ENCODE measurements around the gene CGB5. TPM values are rescaled to one million over a fixed set of nuclear protein-coding genes. Genes with fewer than 3 reads are reported as not detected.
A peak's percentile ranks its signal among the peaks of the same experiment; 100 is the strongest.
"Not testable (repeated sequence)": the region's sequence is repeated elsewhere in the genome, so short reads cannot be mapped to it uniquely, and the experiment has no call there.

CGB5 gene
- total RNA-seq, 1 donor from 2014 or later, result not detected

DNA sequence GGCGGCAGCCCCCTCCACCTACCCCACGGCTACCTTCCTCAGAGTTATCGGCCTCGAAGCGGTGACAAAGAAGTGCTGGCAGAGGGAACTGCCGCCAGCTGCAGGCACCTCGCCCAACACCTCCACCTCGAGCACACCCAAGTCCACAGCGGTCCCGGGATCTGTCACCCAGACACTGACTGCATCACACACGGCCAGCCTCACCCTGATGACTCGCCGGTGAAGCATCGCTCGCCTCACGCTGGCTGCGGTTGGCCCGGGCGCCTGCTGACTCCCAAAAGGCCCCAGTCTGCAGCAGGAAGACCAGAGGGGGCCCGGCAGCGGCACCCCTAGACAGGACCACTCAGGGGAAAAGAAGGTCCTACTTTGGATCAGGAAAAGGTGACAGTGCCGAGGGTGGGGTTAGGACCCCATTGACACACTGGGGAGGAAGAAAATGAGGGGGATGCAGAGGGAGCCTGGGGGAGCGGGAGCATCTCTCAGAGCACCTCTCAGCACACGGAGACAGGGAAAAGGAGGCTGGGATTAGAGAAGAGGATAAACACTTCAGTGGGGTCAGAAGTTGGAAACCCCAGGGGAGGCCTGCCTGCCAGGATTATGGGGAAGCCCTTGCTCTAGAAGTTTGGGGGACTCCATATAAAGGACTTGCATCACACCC, 6.9 kb downstream of the CGB5 start:
- not testable (repeated sequence) for H3K27ac Mint-ChIP-seq (ENCODE audit: unreplicated experiment); H3K4me1 Mint-ChIP-seq (ENCODE audit: low read depth, unreplicated experiment); H3K4me3 Mint-ChIP-seq (ENCODE audit: unreplicated experiment); H3K27me3 Mint-ChIP-seq (ENCODE audit: unreplicated experiment); H3K9me3 Mint-ChIP-seq (ENCODE audit: unreplicated experiment); H3K36me3 Mint-ChIP-seq (ENCODE audit: unreplicated experiment); DNase-seq

DNA sequence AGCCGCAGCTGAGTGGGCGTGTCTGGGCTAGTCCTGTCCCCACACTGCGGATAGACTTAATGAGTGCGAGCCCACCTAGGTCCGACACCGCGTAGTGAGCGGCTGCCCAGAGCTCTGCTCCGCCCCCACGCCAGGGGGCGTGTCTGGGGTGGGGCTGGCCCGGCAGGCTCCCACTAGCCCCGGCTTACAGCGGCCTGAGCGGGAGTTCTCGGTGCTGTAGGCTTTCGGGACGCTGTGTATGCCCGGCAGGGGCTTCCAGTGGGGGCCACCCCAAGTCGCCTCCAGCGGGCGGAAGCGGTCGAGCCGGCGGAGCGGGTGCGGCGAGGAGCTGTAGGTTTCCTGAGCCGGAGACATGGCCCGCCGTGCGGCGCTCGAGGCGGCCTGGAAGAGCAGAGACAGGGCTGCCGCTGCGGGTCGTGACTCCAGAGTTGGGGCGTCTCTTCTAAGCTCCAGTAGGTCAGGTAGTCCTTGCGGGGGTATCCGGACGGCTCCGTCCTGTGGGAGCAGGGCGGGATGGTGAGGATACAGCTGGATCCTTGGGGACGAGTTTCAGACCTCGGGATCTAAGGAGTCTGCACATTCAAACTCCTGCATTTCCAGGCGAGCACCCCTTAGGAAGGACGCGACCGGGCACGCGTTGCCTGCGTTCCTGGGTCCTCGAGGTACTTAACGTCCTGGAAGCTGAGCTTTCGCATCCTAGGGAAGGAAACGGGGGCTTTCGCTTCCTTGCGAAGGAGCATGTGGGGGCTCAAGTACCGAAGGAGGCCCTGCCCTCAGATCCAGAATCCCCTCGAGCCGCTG, 12.7 kb downstream of the CGB5 start:
- peak; percentile 75 for DNase-seq
- Mint-ChIP-seq H3K4me1 (ENCODE audit: low read depth, unreplicated experiment) (no peaks in the 10 kb centered on the region), H3K36me3 (ENCODE audit: unreplicated experiment) (no peaks in the 10 kb centered on the region), H3K27me3 (ENCODE audit: unreplicated experiment) (peaks cover 17% of the 10 kb centered on the region), H3K9me3 (ENCODE audit: unreplicated experiment) (no peaks in the 10 kb centered on the region), H3K27ac (ENCODE audit: unreplicated experiment) (no peak overlapping the region), H3K4me3 (ENCODE audit: unreplicated experiment) (peak overlapping the region; percentile 55)
- TF ChIP-seq, protein P1, sequence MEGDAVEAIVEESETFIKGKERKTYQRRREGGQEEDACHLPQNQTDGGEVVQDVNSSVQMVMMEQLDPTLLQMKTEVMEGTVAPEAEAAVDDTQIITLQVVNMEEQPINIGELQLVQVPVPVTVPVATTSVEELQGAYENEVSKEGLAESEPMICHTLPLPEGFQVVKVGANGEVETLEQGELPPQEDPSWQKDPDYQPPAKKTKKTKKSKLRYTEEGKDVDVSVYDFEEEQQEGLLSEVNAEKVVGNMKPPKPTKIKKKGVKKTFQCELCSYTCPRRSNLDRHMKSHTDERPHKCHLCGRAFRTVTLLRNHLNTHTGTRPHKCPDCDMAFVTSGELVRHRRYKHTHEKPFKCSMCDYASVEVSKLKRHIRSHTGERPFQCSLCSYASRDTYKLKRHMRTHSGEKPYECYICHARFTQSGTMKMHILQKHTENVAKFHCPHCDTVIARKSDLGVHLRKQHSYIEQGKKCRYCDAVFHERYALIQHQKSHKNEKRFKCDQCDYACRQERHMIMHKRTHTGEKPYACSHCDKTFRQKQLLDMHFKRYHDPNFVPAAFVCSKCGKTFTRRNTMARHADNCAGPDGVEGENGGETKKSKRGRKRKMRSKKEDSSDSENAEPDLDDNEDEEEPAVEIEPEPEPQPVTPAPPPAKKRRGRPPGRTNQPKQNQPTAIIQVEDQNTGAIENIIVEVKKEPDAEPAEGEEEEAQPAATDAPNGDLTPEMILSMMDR (IDR thresholded peaks at IDR 0.05; ENCODE audit: partially characterized antibody, unreplicated experiment), result peak; percentile 34

DNA sequence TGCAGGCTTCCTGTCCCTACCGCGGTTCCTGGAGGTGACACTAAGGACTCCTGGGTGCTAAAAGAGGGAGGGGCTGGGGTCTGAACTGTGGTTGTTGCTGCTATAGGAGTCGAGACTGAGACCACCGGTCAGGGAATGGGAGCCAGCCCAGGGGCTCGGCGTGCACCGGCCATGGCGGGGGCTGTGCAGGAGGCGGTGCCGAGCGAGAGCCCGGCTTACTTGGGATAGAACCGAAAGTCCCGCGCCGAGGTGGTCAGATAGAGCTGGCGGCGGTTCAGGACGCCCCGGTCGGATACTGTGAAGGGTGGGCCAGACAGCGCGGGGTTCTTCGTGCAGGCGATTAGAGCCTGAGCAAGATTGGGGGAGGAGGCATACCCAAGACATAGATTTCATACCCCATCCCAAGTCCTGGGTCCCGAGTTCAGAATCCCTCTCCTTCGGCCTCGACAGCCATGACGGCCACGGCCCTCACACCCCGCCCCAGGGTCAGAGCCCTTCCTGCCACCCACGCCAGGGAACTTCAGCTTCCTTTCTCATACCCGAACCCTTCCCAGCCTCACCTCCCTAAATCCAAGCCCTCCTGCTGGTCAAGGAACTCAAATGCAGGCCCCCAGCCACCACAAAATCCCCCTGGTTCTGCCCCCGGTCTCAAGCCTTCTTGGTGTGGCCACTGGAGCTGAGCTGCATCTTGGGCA, 13.4 kb downstream of the CGB5 start:
- not testable (repeated sequence) for H3K4me1 Mint-ChIP-seq (ENCODE audit: low read depth, unreplicated experiment); H3K27ac Mint-ChIP-seq (ENCODE audit: unreplicated experiment); H3K9me3 Mint-ChIP-seq (ENCODE audit: unreplicated experiment); DNase-seq; H3K36me3 Mint-ChIP-seq (ENCODE audit: unreplicated experiment)
- Mint-ChIP-seq H3K27me3 (ENCODE audit: unreplicated experiment) (peaks cover 17% of the 10 kb centered on the region), H3K4me3 (ENCODE audit: unreplicated experiment) (peak overlapping the region; percentile 73)

DNA sequence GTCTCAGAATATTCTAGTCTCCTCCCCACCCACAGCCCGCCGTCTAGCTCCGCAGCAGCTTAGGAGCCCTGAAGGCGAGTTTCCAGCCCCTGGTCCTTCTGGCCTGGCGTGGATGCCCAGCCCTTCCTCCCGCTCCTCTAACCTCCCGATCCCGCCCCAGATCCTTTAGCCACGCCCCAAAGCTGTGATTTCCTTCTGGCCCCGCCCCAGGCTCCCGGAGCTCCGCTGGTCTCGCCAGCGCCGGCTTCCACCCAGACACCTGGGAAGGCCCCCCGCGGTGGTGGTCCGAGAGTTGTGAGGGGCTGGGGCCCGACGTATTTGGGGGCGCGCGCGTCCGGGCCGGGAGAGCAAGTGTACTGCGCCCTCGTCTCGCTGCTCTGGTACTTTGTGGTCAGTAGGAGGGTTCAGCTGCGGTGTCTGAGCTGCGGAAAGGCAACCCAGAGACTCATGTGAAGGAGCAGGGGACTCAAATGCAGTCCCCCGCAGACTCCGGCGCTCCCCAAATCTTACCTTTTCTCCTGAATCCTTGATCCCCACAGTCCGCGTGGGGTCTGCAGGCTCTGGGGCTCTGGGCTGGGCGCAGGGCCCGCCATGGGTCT, 14.1 kb downstream of the CGB5 start, which contains the start of gene CGB7:
CGB7 (minus strand) TSS at position 114 of the 599 bp plus-strand sequence. CDS start 2,374 bp downstream, outside the sequence.
- Mint-ChIP-seq H3K27ac (ENCODE audit: unreplicated experiment) (no peak within 1 kb of the TSS), H3K4me3 (ENCODE audit: unreplicated experiment) (peak within 1 kb of the TSS; percentile 74), H3K27me3 (ENCODE audit: unreplicated experiment) (peaks cover 17% of the 10 kb centered on the region), H3K9me3 (ENCODE audit: unreplicated experiment) (no peaks in the 10 kb centered on the region), H3K36me3 (ENCODE audit: unreplicated experiment) (no peaks in the 10 kb centered on the region), H3K4me1 (ENCODE audit: low read depth, unreplicated experiment) (no peaks in the 10 kb centered on the region)
- TF ChIP-seq, protein P1 (IDR thresholded peaks at IDR 0.05; ENCODE audit: partially characterized antibody, unreplicated experiment), result no peak
- DNase-seq, result peak; percentile 81

DNA sequence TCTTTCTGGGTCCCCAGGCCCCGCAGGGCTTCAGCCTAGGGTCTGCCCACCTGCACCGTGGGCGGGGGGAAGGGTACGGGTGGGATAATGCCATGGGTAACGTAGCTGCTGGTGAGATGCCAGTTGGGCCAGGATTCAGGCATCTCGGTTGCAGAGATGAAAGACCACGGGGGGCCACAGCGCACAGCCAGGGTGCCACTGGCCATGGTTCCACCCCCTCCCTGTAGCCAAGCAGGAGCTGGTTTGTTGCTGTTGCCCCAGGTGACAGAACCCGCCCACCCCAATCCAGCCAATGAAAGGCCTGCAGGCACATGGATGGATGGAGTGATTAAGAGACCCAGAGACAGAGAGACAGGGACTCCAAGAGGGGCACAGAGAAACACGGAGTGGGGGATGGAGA, 14.9 kb downstream of the CGB5 start:
- H3K4me3 Mint-ChIP-seq (ENCODE audit: unreplicated experiment), result no peak overlapping the region
- peaks cover 17% of the 10 kb centered on the region for H3K27me3 Mint-ChIP-seq (ENCODE audit: unreplicated experiment)
- DNase-seq, result no peak
- no peak overlapping the region for H3K27ac Mint-ChIP-seq (ENCODE audit: unreplicated experiment)
- no peaks in the 10 kb centered on the region for H3K9me3 Mint-ChIP-seq (ENCODE audit: unreplicated experiment)
- H3K4me1 Mint-ChIP-seq (ENCODE audit: low read depth, unreplicated experiment), result no peaks in the 10 kb centered on the region
- H3K36me3 Mint-ChIP-seq (ENCODE audit: unreplicated experiment), result no peaks in the 10 kb centered on the region
- TF ChIP-seq, protein P1 (IDR thresholded peaks at IDR 0.05; ENCODE audit: partially characterized antibody, unreplicated experiment), result no peak

All from glutamatergic neuron (in vitro differentiated cells).